GM21737 (cell line): Measurements from ENCODE around the gene ARHGEF25.
"Not testable (repeated sequence)": the region's sequence is repeated elsewhere in the genome, so short reads cannot be mapped to it uniquely, and the experiment has no call there.

ENCODE experiments used
- ATAC-seq: cut with Tn5 transposase; IDR thresholded peaks from one replicate; pipeline ENCODE4 v1.9.1; 2021; ENCODE audit warnings: mild to moderate bottlenecking, moderate library complexity; ENCODE audit not compliant: unreplicated experiment

Gene ARHGEF25

DNA sequence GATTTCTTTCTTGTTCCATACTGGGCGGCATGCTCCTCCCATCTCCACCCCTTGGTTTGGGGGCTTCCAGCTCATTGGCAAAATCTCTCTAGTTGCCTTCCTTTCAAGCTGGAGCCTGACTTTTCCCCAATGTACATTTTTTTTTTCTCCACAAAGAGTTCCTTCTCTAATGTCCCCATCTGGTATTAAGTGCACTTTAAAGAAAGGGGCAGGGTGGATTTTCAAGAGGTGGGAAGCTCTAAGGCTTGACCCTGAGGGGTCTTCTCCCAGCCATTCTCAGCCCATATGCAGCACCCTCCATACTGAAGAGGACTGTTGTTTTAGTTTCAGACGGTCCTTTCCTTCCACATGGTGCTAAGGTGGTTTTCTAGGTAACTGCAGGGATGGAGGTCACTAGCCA is 26.1 kb upstream of the ARHGEF25 start:
- ATAC-seq = no peak

DNA sequence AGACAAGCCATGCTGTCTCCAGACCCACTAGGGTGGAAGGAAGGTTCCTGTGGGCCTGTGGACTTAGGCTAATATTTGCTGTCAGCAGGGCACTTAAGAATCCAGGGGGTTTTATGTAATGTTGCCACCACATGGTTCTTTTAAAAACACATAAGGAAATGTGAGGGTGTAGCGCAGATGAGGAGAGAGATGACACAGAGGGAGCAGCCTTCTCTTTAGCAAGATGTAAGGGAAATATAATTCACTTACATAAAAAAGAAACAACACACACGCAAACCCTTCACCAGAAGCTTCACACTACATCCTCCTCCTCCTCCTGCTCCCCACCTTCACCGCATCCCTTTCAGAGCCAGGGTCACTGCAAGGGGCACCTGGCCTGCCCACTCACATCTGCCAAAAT is 25.1 kb upstream of the ARHGEF25 start:
- ATAC-seq = no peak

DNA sequence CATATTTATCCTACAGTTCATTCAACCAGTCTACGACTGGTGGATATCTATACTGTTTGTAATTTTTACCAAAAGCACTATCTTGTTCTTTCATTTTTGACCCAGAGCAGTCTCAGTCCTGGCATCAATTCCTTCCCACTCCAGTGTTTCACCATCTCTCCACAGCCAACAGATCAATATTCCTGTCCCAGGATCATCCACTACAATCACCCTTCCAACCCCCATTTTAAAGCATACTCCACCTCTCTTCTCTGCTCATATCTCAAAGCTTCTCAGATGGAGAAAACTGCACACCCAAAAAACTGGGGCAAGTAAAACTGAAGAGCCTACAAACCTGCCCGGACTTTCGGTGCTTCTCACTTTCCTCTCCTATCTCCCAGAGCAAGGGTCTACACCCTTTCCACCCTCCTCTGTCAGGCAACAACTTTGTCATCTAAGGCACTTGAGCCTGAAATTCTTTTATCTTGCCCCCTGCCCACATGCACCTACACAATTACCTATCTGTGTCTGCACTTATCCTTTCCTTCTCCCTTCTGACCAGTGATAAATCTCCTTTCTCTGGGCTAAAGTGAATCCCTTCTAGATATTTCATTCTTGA is 24.3 kb upstream of the ARHGEF25 start:
- ATAC-seq = no peak

DNA sequence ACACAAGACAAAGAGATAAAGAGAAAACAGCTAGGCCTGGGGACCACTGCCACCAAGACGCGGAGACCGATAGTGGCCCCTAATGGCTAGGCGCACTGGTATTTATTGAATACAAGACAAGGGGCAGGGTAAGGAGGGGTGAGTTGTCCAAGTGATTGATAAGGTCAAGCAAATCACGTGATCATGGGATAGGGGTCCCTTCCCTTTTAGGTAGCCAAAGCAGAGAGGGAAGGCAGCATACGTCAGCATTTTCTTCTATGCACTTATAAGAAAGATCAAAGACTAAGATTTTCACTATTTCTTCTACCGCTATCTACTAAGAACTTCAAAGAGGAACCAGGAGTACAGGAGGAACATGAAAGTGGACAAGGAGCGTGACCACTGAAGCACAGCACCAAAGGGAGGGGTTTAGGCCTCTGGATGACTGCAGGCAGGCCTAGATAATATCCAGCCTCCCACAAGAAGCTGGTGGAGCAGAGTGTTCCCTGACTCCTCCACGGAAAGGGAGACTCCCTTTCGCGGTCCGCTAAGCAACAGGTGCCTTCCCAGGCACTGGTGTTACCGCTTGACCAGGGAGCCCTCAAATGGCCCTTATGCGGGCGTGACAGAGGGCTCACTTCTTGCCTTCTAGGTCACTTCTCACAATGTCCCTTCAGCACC is 22.2 kb upstream of the ARHGEF25 start:
- ATAC-seq = not testable (repeated sequence)

DNA sequence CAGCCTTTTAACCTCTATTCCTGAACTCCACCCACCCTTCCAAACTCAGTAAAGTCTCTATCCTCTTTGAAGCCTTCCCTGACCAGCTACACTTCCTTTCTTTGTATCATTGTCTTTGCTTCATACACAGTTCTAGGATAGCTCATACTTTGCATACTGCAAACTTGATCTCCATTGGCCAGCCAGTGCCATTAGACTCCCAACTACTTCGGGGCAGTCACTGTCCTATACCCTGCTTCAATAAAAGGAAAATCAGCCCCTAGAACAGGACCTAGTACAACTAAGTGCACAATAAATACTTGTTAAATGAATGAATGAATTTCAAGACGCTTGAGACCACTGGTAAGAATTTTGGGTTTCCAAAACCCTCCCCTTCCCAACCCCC is 20.8 kb upstream of the ARHGEF25 start:
- no peak for ATAC-seq

DNA sequence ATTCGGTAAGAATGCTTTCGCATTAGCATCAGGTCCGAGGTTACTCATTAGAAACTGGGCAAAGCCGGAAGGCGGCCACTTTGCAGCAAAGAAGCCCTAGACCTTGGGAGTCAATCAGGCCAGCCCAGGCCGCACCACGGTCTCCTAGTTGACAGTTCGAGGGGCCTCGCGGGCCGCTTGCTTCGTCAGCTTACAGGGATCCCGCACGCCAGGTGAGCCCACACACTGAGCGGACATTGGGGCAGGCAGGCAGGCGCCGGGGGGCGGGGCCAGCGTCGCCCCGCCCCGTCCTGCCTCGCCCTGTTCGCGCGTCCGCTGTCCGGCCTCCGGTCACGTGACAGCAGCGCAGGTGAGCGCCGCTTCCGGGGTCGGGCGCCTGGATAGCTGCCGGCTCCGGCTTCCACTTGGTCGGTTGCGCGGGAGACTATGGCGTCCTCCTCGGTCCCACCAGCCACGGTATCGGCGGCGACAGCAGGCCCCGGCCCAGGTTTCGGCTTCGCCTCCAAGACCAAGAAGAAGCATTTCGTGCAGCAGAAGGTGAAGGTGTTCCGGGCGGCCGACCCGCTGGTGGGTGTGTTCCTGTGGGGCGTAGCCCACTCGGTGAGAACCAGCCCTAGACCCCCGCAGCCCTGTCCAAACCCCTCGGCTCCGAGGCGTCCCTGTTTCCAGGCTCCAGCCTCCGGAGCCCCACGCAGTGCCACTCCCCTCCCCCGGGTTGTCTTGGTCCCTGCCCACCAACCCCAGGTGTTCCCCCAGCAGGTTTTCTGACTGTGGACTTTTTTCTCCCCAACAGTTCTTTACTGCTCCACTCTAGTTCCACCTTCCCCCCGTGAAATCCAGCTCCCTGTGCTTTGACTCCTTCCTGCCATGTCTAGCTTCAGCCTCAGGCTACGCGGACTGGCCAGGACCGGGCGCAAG is 20.1 kb upstream of the ARHGEF25 start, which contains the start of gene PIP4K2C:
Gene PIP4K2C (plus strand): TSS at position 329 of the 918 bp plus-strand sequence. CDS start 98 bp downstream, at position 427.
- peak; percentile 89 for ATAC-seq

DNA sequence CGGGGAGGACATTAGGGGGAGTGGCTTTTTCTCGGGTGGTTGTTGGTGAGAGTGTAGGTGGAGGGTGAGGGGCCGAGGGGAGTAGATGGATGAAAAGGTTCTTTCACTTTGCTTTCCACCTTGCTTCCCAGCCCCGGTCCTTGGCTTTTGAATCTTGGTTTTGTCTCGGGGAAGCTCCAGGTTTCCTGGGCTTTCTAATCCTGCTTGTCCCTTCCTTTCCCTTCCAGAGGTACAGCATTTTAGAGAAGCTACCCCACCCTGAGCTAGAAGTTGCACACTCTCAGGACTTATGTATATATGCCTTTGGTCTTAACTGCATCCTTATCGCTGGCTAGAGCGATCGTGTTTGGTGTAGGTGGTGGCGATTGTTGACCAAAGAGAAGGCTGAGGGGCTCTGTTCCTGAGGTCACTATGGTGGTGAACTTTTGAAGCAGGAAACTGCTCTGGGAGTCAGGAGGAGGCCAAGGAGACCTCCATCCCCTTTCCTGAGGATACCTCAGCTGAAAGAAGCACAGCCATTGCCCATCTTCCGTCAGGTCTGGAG is 19.4 kb upstream of the ARHGEF25 start:
- ATAC-seq = no peak

DNA sequence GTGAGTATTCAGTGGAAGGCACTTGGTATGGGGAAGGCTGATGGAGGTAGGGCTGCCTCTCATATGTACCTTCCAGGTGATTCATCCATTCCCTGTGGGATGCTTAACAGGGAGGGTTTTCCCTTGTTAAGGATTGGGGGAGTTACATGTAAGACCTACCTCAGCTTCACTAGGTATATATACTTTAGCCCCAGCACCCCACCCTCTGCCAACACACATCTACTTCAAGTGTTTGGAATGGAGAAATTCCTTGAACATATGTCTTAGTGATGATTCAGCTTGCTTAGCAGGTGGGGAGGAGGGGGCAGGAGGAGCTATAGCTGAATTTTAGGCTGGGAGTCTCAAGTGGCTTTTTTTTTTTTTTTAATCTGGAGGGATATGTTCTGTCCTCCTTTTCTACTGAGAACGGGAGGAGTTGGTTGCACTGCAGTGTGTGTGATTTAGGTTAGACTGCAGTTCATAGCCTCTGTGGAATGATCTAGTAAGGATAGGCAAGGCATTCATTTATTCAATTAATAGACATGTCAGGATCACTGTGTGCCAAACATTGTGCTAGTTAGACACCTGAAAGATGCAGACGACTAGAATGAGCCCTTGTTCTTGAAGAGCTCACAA is 18.6 kb upstream of the ARHGEF25 start:
- ATAC-seq = no peak

DNA sequence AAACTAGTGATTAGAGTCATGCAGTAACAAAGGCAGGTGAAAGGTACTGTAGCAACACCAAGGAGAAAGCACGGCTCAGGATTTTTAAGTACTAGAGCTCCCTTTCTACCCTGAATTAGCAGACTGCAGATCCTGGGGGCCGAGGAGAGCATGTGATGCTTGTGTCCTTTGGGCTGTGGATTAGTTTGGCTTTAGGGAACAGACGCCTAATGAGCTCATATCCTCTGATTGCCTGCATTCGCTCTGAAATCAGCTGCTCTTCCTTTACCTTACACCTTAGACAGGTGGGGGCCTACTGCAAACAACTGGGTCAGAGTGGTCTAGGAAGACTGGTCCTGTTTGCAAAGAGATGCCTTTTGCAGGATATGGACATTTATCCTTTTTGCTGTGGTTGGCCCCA is 18.0 kb upstream of the ARHGEF25 start:
- no peak for ATAC-seq

DNA sequence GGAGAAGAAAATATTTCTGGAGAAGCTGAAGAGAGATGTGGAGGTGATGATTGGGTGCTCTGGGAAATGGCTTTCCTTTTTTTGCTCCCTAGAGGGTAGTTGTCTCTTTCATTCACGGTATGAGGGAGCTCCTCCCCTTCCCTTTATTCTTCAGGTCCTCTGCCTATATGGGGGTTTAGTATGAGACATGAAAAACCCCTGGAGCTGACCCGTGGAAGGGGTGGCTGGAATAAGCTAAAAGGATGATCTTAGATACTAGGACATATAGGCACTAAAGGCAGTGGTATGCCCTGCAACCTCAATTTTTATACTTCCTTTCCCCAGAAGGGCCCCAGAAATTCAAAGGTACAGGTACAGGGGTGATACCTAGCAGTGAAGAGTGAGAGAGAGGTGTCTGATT is 10.8 kb upstream of the ARHGEF25 start:
- no peak for ATAC-seq

DNA sequence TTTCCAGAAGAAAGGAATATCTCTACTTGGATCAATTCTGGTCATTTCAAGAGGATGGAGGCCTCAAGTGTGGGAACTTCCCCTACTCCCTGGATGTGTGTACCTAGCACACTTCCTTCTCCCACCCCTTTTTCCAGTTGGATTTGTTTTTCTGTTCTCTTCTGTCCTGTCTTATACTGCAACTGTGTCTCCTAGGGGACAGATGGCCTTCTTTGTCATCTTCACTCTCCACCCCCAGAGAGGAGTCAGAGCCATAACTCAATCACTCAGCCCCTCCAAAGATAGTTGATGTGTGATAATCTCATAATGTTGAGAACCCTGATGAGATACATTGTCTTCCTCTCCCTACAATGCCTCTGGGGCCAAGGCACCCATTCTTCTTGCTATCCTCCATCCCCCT is 8.7 kb upstream of the ARHGEF25 start:
- ATAC-seq = no peak

DNA sequence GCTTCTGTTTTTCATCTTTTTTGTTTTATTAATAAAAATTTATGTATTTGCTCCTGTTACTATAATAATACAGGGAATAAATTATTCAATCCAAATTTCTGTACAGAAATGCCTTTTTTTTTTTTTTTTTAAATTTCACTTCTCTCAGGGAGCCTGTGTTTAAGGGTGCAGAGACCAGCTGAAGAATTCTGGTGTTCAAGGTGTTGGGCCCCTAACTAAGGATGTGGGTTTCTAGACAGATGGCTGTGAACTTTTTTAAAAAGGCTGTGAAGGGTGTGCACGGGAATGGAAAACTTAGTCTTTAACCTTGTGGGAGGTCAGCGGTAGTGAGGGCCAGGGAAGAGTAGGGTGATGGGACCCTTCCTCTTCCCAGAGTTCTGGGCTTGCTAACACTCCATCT is 7.9 kb upstream of the ARHGEF25 start:
- ATAC-seq = no peak

DNA sequence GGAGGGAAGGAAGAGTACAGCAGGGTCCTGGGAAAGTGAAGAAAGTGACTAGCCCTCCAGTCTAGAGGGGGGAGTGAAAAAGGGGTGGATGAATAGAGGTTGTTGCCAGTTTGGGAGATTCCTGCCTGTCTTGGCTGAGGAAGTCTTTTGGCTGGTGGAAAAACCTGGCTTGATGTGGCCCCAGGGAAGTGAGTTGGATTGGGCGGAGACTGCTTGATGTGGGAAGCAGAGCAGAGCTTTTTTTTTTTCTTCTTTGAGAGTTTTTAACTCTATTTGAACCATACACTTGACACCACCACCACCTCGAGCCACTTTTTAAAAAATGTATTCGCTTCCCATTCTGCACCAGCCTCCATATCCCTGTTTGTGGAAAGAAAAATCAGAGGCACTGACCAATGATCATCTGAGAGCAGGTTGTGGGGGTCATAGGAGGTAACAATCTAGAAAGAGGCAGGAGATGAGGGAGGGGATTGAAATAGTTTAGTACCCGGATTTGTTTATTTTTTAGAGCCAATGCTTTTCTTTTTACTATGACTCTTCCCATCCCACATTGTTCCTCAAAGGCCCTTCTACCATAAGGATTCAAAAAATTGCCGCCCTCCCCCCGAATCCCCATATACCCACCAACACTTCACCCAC is 7.3 kb upstream of the ARHGEF25 start:
- ATAC-seq = no peak

DNA sequence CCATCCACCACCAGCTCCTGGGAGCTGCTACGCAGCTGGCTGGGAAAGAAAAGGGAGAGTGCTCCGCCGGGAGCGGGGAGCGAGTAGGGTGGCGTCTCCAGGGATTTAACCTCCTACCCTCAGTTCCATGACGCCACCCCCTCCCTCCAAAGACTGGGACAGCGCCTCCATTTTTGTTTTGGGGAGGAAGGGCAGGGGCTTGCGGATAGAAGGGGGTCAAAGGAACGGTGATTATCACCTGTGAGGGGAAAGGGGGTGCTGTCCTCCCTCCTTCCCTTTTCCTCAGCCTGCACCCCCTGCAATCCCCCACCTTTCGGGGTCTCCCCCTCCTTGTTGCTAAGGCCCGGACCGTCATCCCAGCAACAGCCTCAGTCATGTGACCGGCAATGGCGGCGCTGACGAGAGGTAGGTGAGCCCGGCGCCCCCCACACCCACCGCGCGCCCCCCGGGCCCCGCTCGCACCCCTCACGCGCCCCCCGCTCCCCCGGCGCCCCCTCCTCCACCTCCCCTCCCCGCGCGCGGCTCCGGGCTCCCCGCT is 6.7 kb upstream of the ARHGEF25 start, which contains the start of gene DTX3:
Gene DTX3 (plus strand): TSS at position 371 of the 538 bp plus-strand sequence. CDS start 1,694 bp downstream, outside the sequence.
- ATAC-seq = no peak

DNA sequence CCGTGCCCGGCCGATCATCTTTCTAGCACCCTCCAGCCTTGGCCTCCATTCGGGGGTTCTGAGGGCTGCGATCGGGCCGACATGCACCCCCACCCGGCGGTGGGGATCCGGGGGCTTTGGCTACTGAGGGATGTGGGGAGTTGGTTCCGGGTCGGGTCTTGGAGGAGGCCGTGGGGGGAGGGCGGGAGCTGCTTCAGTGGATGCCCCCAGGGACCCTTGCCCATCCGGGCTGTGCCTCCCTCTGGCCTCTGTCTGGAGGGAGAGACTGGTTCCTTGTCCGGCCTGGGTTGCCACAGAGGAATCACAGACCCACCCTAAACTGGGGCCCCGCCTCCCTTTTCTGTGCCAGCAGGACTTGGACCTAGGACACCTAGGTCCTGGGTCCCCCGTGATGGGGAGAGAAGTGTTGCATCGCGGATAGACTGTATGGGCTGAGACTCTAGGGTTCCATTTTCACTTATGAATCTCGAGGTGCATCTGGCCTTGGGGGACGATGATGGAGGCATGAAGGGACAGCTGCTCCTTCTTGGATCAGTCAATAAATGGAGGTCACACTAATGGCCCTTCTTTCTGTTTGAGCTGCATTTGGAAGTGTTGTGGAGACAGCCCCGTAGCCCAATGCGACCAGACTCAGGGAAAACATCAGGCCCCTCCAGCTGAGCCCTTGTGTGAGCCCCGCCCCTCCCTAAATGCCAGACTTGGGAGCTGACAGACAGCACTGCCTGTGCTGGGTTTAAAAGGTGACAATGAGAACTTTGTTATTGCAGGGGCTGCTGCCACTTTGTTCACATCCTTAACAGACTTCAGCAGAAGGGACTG is 6.0 kb upstream of the ARHGEF25 start:
- ATAC-seq = no peak

DNA sequence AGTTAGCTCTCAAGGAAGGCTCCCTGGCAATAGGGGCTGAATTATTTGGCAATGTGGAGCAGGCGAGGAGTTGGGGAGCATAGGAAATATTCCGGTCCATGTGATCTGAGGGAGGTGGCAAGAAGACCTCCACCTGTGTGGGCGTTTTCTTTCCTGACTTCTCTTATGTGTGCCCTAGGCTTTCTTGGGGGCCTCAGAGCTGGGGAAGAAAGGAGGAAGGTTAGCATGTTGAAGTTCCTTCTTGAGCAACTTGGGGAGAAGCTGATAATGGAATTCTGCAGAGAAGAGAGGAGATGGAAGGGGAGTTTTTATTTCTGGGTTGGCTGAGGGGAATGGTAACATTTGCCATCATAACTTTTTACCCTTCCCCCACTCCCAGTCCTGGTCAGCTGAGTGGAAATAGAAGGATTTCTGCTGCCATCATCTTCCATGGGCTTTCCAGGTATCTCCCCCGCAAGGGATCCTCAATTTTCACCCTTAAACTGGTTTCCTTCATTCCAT is 5.4 kb upstream of the ARHGEF25 start:
- ATAC-seq = no peak

DNA sequence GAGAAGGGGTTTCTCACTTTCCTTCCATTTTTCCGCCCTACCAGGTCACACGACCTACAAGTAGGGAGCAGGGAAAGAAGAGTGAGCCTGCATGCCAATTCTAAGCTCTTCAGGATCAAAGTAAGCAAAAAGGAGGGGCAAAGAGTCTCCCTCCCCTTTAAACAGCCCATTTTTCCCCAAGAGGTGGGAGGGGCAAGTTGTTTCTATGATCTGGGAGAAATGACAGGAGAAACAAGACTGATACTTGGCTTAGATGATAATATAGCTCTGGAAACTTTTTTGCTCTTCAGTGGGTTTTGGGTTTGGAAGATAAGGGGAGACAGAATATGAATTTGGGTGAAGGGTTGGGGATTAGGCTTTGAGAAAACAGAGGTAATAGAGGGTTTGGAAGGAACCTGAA is 4.8 kb upstream of the ARHGEF25 start:
- ATAC-seq = no peak

DNA sequence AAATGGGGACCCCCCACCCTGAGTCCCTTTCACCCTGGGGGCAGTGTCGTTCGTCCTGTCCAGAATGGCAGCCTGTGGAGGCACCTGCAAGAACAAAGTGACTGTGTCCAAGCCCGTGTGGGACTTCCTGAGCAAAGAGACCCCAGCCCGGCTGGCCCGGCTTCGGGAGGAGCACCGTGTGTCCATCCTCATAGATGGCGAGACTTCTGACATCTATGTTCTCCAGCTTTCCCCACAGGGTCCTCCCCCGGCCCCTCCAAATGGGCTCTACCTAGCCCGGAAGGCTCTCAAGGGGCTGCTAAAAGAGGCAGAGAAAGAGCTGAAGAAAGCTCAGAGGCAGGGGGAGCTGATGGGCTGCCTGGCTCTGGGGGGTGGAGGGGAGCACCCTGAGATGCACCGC is 4.4 kb upstream of the ARHGEF25 start:
- no peak for ATAC-seq
